ENCODE data around the gene HNF1B.

- TF ChIP-seq CTCF (IDR thresholded peaks at IDR 0.05; ENCODE audit: low read length) (no peak), EZH2 (IDR thresholded peaks at IDR 0.05; ENCODE audit: borderline replicate concordance, low read length) (no peak)
Observed at GRCh38 chr17:37637956-37638355, 106.9 kb downstream of the HNF1B start.
